MM.1S (cell line): ENCODE measurements around the gene ATF7.

Experiments
- DNase-seq: peaks from one replicate; pipeline ENCODE4 v3.0.0-alpha.2; 2015
- H2AFZ ChIP-seq: fragments of 300-600 bp; sonication (generic); 2 replicates; pipeline ENCODE4 v1.6.0; 2016; ENCODE audit warnings: antibody characterized with exemption, low read length
- H3F3A ChIP-seq: fragments of 300-600 bp; sonication (generic); 2 replicates; pipeline ENCODE4 v1.6.1; 2016; ENCODE audit warnings: mild to moderate bottlenecking, antibody characterized with exemption, low read length, moderate library complexity, mixed read lengths; ENCODE audit not compliant: insufficient read depth
- H3K27ac ChIP-seq: fragments of 300-600 bp; sonication (generic); 2 replicates; pipeline ENCODE4 v1.5.1; 2016; ENCODE audit warnings: mild to moderate bottlenecking, low read length
- H3K27me3 ChIP-seq: fragments of 300-600 bp; sonication (generic); replicated peaks from 2 replicates; pipeline ENCODE4 v1.6.0; 2016; ENCODE audit warnings: low read length; ENCODE audit not compliant: insufficient read depth
- H3K36me3 ChIP-seq: fragments of 300-600 bp; sonication (generic); replicated peaks from 2 replicates; pipeline ENCODE4 v1.6.1; 2016; ENCODE audit warnings: mild to moderate bottlenecking, low read length, mixed read lengths; ENCODE audit not compliant: insufficient read depth
- H3K4me1 ChIP-seq: fragments of 300-600 bp; sonication (generic); 2 replicates; pipeline ENCODE4 v1.6.1; 2016; ENCODE audit warnings: low read length, mixed read lengths
- H3K4me2 ChIP-seq: fragments of 300-600 bp; sonication (generic); 2 replicates; pipeline ENCODE4 v1.6.0; 2016; ENCODE audit warnings: low read depth, low read length
- H3K4me3 ChIP-seq: fragments of 300-600 bp; sonication (generic); 2 replicates; pipeline ENCODE4 v1.5.1; 2016; ENCODE audit warnings: low read length, mixed read lengths
- H3K79me2 ChIP-seq: fragments of 300-600 bp; sonication (generic); 2 replicates; pipeline ENCODE4 v1.6.1; 2016; ENCODE audit warnings: mixed run types, low read length, mixed read lengths
- H3K9ac ChIP-seq: fragments of 300-600 bp; sonication (generic); 2 replicates; pipeline ENCODE4 v1.6.1; 2016; ENCODE audit warnings: low read length, mixed read lengths
- H3K9me2 ChIP-seq: fragments of 300-600 bp; sonication (generic); replicated peaks from 2 replicates; pipeline ENCODE4 v1.6.1; 2016; ENCODE audit warnings: mild to moderate bottlenecking, low read length, mixed read lengths; ENCODE audit not compliant: insufficient read depth
- H3K9me3 ChIP-seq: fragments of 300-600 bp; sonication (generic); replicated peaks from 2 replicates; pipeline ENCODE4 v1.6.1; 2016; ENCODE audit warnings: mild to moderate bottlenecking, low read length, mixed read lengths; ENCODE audit not compliant: insufficient read depth
- H4K20me1 ChIP-seq: fragments of 300-600 bp; sonication (generic); 2 replicates; pipeline ENCODE4 v1.6.1; 2016; ENCODE audit warnings: mild to moderate bottlenecking, low read length, moderate library complexity, mixed read lengths; ENCODE audit not compliant: insufficient read depth
- CTCF ChIP-seq: fragments of 300-600 bp; sonication (generic); IDR thresholded peaks from 2 replicates; pipeline ENCODE4 v1.5.1; 2016; ENCODE audit warnings: antibody characterized with exemption, low read length, mixed read lengths
- EZH2 ChIP-seq: fragments of 300-600 bp; sonication (generic); optimal IDR thresholded peaks from 2 replicates; pipeline ENCODE3; 2017; ENCODE audit warnings: low read depth, mild to moderate bottlenecking, antibody characterized with exemption, low read length, mixed read lengths
- EZH2phosphoT487 ChIP-seq: fragments of 300-600 bp; sonication (generic); IDR thresholded peaks from 2 replicates; pipeline ENCODE4 v1.6.1; 2018; ENCODE audit warnings: antibody characterized with exemption, low read length

Gene ATF7

GRCh38 chr12:53560912-53561589 is 65.1 kb downstream of the ATF7 start:
- no peak overlapping the region for H3K4me3 ChIP-seq

DNA sequence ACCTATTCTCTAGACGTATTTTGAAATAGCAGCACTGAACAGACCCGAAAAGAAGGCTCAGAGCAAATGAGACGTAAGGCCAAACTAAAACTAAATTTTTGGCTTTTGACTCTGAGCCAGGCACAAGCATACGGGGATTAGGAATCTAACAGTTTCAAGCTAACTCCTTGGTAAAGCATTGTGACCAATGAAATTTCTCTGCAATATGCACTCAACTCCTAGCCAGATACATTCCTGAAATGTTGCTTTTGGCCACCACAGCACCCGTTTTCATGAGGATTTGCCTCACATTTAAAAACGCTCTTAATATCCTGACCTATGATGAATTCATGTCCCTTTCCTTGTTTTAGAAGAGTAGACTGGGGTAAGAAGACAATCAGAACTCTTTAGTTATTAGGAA is 65.8 kb downstream of the ATF7 start:
- TF ChIP-seq CTCF = no peak
- TF ChIP-seq EZH2 = no peak
- no peak for TF ChIP-seq EZH2phosphoT487
- H3K27ac ChIP-seq = no peak overlapping the region
- no peak overlapping the region for H3K9ac ChIP-seq
- H3K27me3 ChIP-seq = no peaks in the 10 kb centered on the region
- H3K9me2 ChIP-seq = no peaks in the 10 kb centered on the region
- H3K36me3 ChIP-seq = no peaks in the 10 kb centered on the region
- no peak overlapping the region for H2AFZ ChIP-seq
- H3K9me3 ChIP-seq = no peaks in the 10 kb centered on the region
- H4K20me1 ChIP-seq = no peaks in the 10 kb centered on the region
- H3K4me3 ChIP-seq = no peak overlapping the region
- no peak for DNase-seq
- no peaks in the 10 kb centered on the region for H3F3A ChIP-seq
- H3K79me2 ChIP-seq = no peaks in the 10 kb centered on the region
- peaks cover 4% of the 10 kb centered on the region; the same call in 1 of the 2 replicates for H3K4me1 ChIP-seq
- no peak overlapping the region for H3K4me2 ChIP-seq

More at GRCh38 chr12:53560912-53561589, 65.1 kb downstream of the ATF7 start:
- Histone ChIP-seq H2AFZ (no peak overlapping the region), H3K27ac (no peak overlapping the region), H3K79me2 (no peaks in the 10 kb centered on the region), H3K4me1 (peaks cover 4% of the 10 kb centered on the region; the same call in 1 of the 2 replicates), H3K4me2 (no peak overlapping the region), H4K20me1 (no peaks in the 10 kb centered on the region), H3K9me2 (no peaks in the 10 kb centered on the region), H3K36me3 (no peaks in the 10 kb centered on the region), H3K27me3 (no peaks in the 10 kb centered on the region), H3K9ac (no peak overlapping the region), H3F3A (no peaks in the 10 kb centered on the region), H3K9me3 (no peaks in the 10 kb centered on the region)
- TF ChIP-seq EZH2 (no peak), EZH2phosphoT487 (no peak), CTCF (no peak)
- no peak for DNase-seq

- Histone ChIP-seq H3K4me3 (no peak overlapping the region), H3K9me2 (no peaks in the 10 kb centered on the region), H3K79me2 (no peaks in the 10 kb centered on the region), H2AFZ (no peak overlapping the region), H3K4me2 (no peak overlapping the region), H3K27me3 (no peaks in the 10 kb centered on the region), H3F3A (peaks cover 2% of the 10 kb centered on the region; the same call in 1 of the 2 replicates), H3K9ac (no peak overlapping the region), H3K9me3 (no peaks in the 10 kb centered on the region), H3K4me1 (peaks cover 4% of the 10 kb centered on the region; the same call in 1 of the 2 replicates), H3K27ac (no peak overlapping the region), H4K20me1 (no peaks in the 10 kb centered on the region), H3K36me3 (no peaks in the 10 kb centered on the region)
- TF ChIP-seq EZH2 = no peak
- no peak for TF ChIP-seq CTCF
- TF ChIP-seq EZH2phosphoT487 = no peak
- no peak for DNase-seq
These were observed 67.6 kb downstream of the ATF7 start for GRCh38 chr12:53558631-53559030.
